GM23248 (cell line): ENCODE measurements around the gene PRKAR1A.

Experiments
- EZH2 ChIP-seq: fragments of 200-600 bp; sonication (generic); IDR thresholded peaks from 2 replicates; pipeline ENCODE4 v1.6.1; 2018; ENCODE audit warnings: antibody characterized with exemption, mild to moderate bottlenecking; ENCODE audit not compliant: insufficient read depth, poor library complexity, severe bottlenecking
- EZH2phosphoT487 ChIP-seq: fragments of 200-600 bp; sonication (generic); IDR thresholded peaks from 2 replicates; pipeline ENCODE4 v1.6.1; 2018; ENCODE audit warnings: antibody characterized with exemption, moderate library complexity, mild to moderate bottlenecking, low read depth; ENCODE audit not compliant: insufficient read depth

DNA sequence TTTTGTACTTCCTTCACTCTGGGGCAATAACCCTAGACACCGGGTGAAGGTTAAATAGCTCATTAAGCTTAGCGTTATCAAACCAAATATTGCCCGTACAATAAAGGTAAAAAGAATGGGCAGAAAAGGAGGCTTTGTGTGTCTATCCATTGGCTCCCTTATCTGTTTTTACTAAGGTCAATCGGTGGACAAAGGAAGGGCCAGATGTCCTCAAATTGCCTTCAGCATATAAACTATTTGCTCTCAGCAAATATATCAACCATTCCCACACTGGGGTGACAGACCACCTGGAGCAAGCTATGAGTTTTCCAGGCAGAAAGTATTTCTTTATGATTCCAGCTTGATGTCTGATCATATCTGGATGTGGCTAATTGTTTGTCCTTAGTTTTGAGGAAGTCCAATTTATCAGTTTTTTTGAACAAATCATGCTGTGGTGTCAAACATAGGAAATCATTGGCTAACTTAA lies 29.6 kb upstream of the PRKAR1A start:
- TF ChIP-seq EZH2 (no peak), EZH2phosphoT487 (no peak)
